Lung (tissue), 12 donors: ENCODE measurements around the gene COL4A6. TPM values are rescaled to one million over a fixed set of nuclear protein-coding genes. Genes with fewer than 3 reads are reported as not detected.
"Not testable (repeated sequence)": the region's sequence is repeated elsewhere in the genome, so short reads cannot be mapped to it uniquely, and the experiment has no call there.

ENCODE experiments used
- ATAC-seq: fragments of 200-7000 bp; cut with Tn5 transposase; one replicate; pipeline ENCODE4 v1.9.1; 2020; ENCODE audit warnings: moderate number of reproducible peaks; ENCODE audit not compliant: insufficient read depth, low FRiP score
- DNase-seq, 3 donors: peaks; one replicate each; pipeline ENCODE4 v3.0.0-alpha.2; 2013 to 2017
- H3K27ac ChIP-seq, 2 donors: one replicate each; pipeline ENCODE4 v1.5.1; 2013; ENCODE audit warnings: mild to moderate bottlenecking in 2 of 2, moderate library complexity in 2 of 2, control low read depth in 1 of 2, inconsistent platforms in 1 of 2, low read depth in 1 of 2, low read length in 1 of 2
- H3K27me3 ChIP-seq, 3 donors: one replicate each; pipeline ENCODE4 v1.5.1; 2013; ENCODE audit warnings: low read length in 2 of 3; ENCODE audit not compliant: control insufficient read depth in 3 of 3, insufficient read depth in 3 of 3
- H3K36me3 ChIP-seq, 4 donors: one replicate each; pipeline ENCODE4 v1.5.1; 2013; ENCODE audit warnings: low read length in 4 of 4, mild to moderate bottlenecking in 1 of 4, moderate library complexity in 1 of 4; ENCODE audit not compliant: control insufficient read depth in 4 of 4, insufficient read depth in 4 of 4
- H3K4me1 ChIP-seq, 5 donors: one replicate each; pipeline ENCODE4 v1.5.1; 2013; ENCODE audit warnings: low read length in 5 of 5, mild to moderate bottlenecking in 2 of 5, moderate library complexity in 1 of 5; ENCODE audit not compliant: control insufficient read depth in 5 of 5, insufficient read depth in 5 of 5
- H3K4me3 ChIP-seq: one replicate; pipeline ENCODE4 v1.5.1; 2013; ENCODE audit warnings: mild to moderate bottlenecking, control low read depth, moderate library complexity
- H3K9ac ChIP-seq, 2 donors: one replicate each; pipeline ENCODE4 v1.5.1; 2013; ENCODE audit warnings: low read length in 2 of 2, control low read depth in 1 of 2; ENCODE audit not compliant: insufficient read depth in 1 of 2
- H3K9me3 ChIP-seq, 4 donors: one replicate each; pipeline ENCODE4 v1.5.1; 2013; ENCODE audit warnings: low read length in 3 of 4, mild to moderate bottlenecking in 1 of 4, moderate library complexity in 1 of 4; ENCODE audit not compliant: control insufficient read depth in 4 of 4, insufficient read depth in 3 of 4
- CTCF ChIP-seq: IDR thresholded peaks from 2 replicates; pipeline ENCODE4 v1.5.1; 2012; ENCODE audit warnings: mild to moderate bottlenecking; ENCODE audit errors: control extremely low read depth, extremely low read depth
- WGBS, 2 donors: extraction: QIAGEN DNeasy Blood & Tissue Kit; methylation state at CpG; one replicate each; pipeline ENCODE4 v1.1.7; 2013; 5-methylcytosine and 5-hydroxymethylcytosine counted together
- polyA plus RNA-seq, 2 donors: library from polyadenylated mRNA; stranded (reverse); fragments of 200-250 nt; gene quantifications; one replicate each; pipeline ENCODE4 v1.2.1, GENCODE V29; 2013
- total RNA-seq, 2 donors: library from RNA; depleted of rRNA in 1 of 2; stranded (reverse); fragments of >200 nt in 1 of 2; gene quantifications; one replicate each; pipeline ENCODE4 v1.2.1, GENCODE V29; 2014 to 2021
- donor health status: control.
- donor health status: control.
- donor health status: Bipolar disorder and iron deficiency.
- donor health status: healthy.
- donor health status: DM: yes; HTN: yes; CAD: no.

The COL4A6 gene
- total and polyA plus RNA-seq, 4 donors, result 0.57 to 16.7 (median 1.6) TPM

GRCh38 chrX:108380222-108380621, 58.0 kb downstream of the COL4A6 start:
- H3K4me3 ChIP-seq, result no peak overlapping the region
- no peaks in the 10 kb centered on the region for H3K9me3 ChIP-seq
- no peak overlapping the region for H3K27ac ChIP-seq
- WGBS, 2 donors, result 69 to 85% methylated on average over 2 of the region's 2 CpGs
- H3K27me3 ChIP-seq, result peaks cover 0 to 23% (median 2%) of the 10 kb centered on the region in 3 donors
- H3K36me3 ChIP-seq, result no peaks in the 10 kb centered on the region
- no peak overlapping the region for H3K9ac ChIP-seq
- no peak for TF ChIP-seq CTCF
- ATAC-seq (no peak), DNase-seq (no peak)
- no peaks in the 10 kb centered on the region for H3K4me1 ChIP-seq

GRCh38 chrX:108376821-108377220, 61.4 kb downstream of the COL4A6 start:
- DNase-seq, H3K4me3 ChIP-seq, H3K27ac ChIP-seq, ATAC-seq, H3K9ac ChIP-seq, H3K36me3 ChIP-seq, H3K4me1 ChIP-seq, H3K9me3 ChIP-seq: not testable (repeated sequence)
- 33 to 49% methylated on average over 11 of the region's 11 CpGs for WGBS, 2 donors
- H3K27me3 ChIP-seq, result peaks cover 0 to 40% (median 0%) of the 10 kb centered on the region in 3 donors

GRCh38 chrX:108375591-108375990, 62.6 kb downstream of the COL4A6 start:
- not testable (repeated sequence) for H3K4me1 ChIP-seq, H3K4me3 ChIP-seq, H3K9ac ChIP-seq, H3K9me3 ChIP-seq, DNase-seq, H3K36me3 ChIP-seq, H3K27ac ChIP-seq, ATAC-seq
- peaks cover 0 to 38% (median 3%) of the 10 kb centered on the region in 3 donors for H3K27me3 ChIP-seq
- 42 to 75% methylated on average over 2 of the region's 2 CpGs for WGBS, 2 donors

GRCh38 chrX:108366644-108367406, 71.4 kb downstream of the COL4A6 start:
- WGBS, 2 donors, result 85 to 94% methylated on average over 1 of the region's 1 CpG
- ATAC-seq, result no peak
- no peaks in the 10 kb centered on the region for H3K9me3 ChIP-seq

More at GRCh38 chrX:108366644-108367406, 71.4 kb downstream of the COL4A6 start:
- H3K27ac ChIP-seq, result no peak overlapping the region
- TF ChIP-seq CTCF, result no peak
- H3K27me3 ChIP-seq, result peaks cover 0 to 9% (median 6%) of the 10 kb centered on the region in 3 donors
- H3K4me3 ChIP-seq, result no peak overlapping the region
- no peak overlapping the region for H3K9ac ChIP-seq
- no peaks in the 10 kb centered on the region for H3K36me3 ChIP-seq
- no peak for DNase-seq
- H3K4me1 ChIP-seq, result no peaks in the 10 kb centered on the region
